KBM-7 (cell line): Measurements from ENCODE around the gene HMGN3.

Experiments used
- DNase-seq: peaks from one replicate; pipeline ENCODE4 v3.0.0-alpha.2; 2015
- in situ Hi-C: fragments of 300-500 bp; cut with MboI; formaldehyde crosslinking; loops from 2 replicates; pipeline ENCODE4 v1.14.3; 2020; ENCODE audit warnings: low sequenced_read_pairs, low pct_unique_long_range_greater_than_20kb, mixed read lengths

HMGN3 gene

GRCh38 chr6:79236711-79237110 is 2.2 kb upstream of the HMGN3 start:
- in situ Hi-C loops: no loop called here
- DNase-seq: no peak

- in situ Hi-C loops: no loop called here
- DNase-seq: peak; percentile 88
Observed at GRCh38 chr6:79233611-79234149, 802 bp downstream of the HMGN3 start.

GRCh38 chr6:79232696-79233462 is 1.6 kb downstream of the HMGN3 start:
- no peak for DNase-seq
- in situ Hi-C loops: no loop called here

- in situ Hi-C loops: no loop called here
- no peak for DNase-seq
Observed at GRCh38 chr6:79231666-79232065, 2.8 kb downstream of the HMGN3 start.

DNA sequence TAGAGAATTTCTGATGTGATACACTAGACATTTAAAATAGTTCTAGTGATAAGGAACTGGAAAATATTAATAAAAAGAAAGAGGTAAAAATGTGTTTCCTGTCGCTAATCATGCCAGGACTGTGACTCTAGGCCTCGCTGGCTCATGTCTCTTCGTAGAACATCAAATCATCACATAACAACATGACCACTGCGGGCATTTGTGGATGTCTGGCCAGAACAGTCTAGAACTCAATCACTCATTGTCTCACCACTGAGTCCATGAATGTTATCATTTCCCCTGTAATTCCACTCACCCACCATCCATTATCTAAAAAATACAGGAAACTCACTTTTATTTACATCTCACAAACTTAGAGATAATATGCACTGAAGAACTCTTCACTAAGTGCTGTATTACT is 3.4 kb downstream of the HMGN3 start:
- in situ Hi-C loops: no loop called here
- DNase-seq: no peak

DNA sequence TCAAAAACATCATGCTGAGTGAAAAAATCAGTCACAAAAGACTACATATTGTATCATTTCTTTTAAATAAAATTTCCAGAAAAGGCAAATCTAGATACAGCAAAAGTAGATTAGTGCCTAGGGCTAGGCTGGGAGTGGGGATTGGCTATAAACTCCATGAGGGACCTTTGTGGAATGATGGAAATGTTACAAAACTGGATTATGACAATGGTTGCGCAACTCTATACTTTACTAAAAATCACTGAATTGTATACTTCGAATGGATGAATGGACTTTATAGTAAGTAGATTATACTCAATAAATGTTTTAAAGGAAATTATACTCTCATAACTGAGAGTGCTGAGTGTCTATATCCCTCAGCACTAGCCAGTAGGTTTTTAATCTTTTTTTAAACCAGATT is 4.3 kb downstream of the HMGN3 start:
- DNase-seq: no peak
- in situ Hi-C loops: no loop called here

GRCh38 chr6:79227445-79227844 is 7.0 kb downstream of the HMGN3 start:
- no peak for DNase-seq
- in situ Hi-C loops: no loop called here

DNA sequence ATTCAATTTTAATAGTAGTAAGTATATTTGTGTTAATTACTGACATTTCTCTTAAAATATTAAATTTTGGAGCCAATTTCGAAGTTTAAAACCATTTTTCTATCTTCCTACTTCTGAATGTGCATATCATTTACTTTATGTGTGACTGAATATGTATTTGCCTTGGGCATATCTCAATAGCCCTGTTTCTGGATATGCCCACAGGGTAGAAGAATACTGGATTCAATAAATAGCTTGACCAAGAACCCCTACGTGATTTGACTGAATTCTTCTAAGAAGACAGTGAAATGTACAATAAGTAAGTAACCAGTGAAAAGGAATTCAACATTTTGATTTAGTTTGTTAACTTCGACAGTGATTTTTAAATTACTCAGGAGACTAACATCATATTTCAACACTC is 7.8 kb downstream of the HMGN3 start:
- in situ Hi-C loops: no loop called here
- no peak for DNase-seq

GRCh38 chr6:79225717-79226599 is 8.5 kb downstream of the HMGN3 start:
- DNase-seq: no peak
- in situ Hi-C loops: no loop called here

- in situ Hi-C loops: no loop called here
- DNase-seq: no peak
Observed at GRCh38 chr6:79223611-79224404, 10.7 kb downstream of the HMGN3 start.

- in situ Hi-C loops: no loop called here
- DNase-seq: no peak
Observed at GRCh38 chr6:79215213-79215824, 19.2 kb downstream of the HMGN3 start.

- no peak for DNase-seq
- in situ Hi-C loops: no loop called here
Observed at GRCh38 chr6:79212859-79213258, 21.6 kb downstream of the HMGN3 start.

- in situ Hi-C loops: no loop called here
- DNase-seq: no peak
Observed at GRCh38 chr6:79208816-79209215, 25.7 kb downstream of the HMGN3 start.

- in situ Hi-C loops: no loop called here
- DNase-seq: no peak
Observed at GRCh38 chr6:79203753-79204253, 30.7 kb downstream of the HMGN3 start.

DNA sequence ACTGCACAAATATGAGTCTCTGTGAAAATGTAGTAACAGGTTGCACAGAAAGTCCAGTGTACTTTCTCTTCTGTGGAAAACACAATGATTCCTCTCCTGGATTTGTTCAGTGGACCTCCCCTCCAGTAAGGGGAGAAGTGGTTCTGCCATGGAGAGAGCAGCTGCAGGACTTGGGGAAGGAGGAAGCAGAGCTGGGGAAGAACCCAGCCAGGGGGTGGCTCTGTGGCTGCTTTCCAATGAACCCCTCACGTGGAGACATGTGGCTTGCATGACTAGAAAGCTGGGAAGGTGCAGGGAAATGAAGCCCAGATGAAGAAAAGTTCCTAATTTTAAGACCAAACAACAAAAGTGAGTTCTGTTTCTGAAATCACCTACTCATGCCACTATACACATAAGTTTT is 31.9 kb downstream of the HMGN3 start:
- no peak for DNase-seq
- in situ Hi-C loops: no loop called here

GRCh38 chr6:79201983-79202382 is 32.5 kb downstream of the HMGN3 start:
- in situ Hi-C loops: no loop called here

GRCh38 chr6:79201143-79201542 is 33.3 kb downstream of the HMGN3 start:
- in situ Hi-C loops: no loop called here
- DNase-seq: no peak

More at GRCh38 chr6:79201983-79202382, 32.5 kb downstream of the HMGN3 start:
- DNase-seq: no peak

GRCh38 chr6:79196912-79197311 is 37.6 kb downstream of the HMGN3 start:
- in situ Hi-C loops: no loop called here
- no peak for DNase-seq

DNA sequence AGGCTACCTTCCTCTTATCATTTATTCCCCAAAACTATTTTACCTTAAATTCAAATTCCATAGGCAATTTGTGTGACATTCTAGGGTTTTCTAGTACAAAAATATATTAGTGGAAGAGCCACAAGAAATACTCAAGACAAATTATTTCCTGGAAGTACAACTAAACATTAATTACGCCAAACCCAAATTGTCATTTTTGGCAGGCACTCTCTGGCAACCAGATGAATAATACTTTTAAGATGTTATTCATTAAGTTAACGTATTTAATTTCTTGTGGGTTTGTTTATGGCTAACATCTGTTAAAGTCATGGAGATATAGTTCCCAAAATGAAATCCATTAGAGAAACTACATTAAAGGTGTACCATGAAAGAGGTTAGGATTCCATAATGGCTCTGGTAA is 40.5 kb downstream of the HMGN3 start:
- no peak for DNase-seq
- in situ Hi-C loops: no loop called here
